LNCAP (cell line): ENCODE data around the gene ADAMTS20.

Experiments used
- CTCF ChIP-seq: fragments of 450-650 bp; IDR thresholded peaks from 2 replicates; pipeline ENCODE4 v1.5.1; 2017; ENCODE audit warnings: mild to moderate bottlenecking

Gene ADAMTS20

GRCh38 chr12:43425361-43425760, 126.6 kb downstream of the ADAMTS20 start:
- TF ChIP-seq CTCF: no peak

DNA sequence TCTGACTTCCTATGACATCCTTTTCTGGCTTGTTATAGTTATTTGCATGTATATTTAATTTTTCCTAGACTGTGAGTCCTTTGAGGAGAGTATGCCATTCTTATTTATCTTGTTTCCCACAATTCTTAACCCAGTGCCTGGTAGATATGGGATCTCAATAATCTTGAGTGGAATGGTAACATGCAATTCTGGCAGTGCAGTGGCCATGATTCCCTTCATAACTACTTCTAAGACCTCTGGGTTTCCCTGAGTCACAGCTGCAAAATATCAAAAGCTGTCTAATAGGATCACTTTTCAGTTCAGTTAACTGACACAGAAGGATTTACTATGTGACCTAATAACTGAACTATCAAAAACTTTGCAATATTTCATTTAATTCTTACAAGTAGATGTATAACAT, 135.0 kb downstream of the ADAMTS20 start:
- no peak for TF ChIP-seq CTCF

DNA sequence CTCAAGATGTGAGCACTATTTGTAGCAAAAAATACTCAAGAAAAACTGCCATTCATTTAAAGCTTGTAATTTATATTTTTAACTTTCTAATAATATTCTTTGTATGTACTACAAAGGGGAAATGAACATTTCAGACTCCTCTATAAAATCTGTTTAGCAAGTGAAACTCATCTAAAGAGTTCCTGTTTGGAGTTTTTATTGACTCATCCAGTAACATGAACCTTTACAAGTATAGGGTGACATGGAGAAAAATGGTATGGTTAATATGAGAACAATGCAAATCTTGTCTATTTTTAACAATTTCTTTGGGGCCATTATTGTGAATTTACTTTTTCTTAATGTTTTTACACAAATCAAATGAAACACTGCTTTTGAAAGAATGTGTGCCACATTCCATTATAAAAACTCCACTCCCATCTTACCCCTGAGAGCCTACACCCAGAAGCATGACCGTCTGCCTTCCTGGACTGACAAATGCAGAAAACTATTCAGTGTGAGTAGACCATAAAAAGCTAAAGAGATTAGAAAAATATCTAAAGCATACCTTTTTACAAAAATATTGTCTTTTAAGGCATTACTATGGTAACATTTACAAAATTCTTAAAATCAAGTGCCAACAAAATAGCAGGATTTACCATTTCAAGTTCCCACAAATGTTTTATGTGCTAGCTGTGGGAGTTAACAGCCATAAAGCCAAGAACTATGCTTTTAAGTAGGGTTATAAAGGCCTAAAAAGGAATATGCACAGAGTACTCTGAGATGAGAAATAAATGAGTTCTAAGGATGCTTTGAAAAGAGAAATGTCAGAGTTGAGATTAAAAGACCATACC, 144.0 kb downstream of the ADAMTS20 start:
- no peak for TF ChIP-seq CTCF

DNA sequence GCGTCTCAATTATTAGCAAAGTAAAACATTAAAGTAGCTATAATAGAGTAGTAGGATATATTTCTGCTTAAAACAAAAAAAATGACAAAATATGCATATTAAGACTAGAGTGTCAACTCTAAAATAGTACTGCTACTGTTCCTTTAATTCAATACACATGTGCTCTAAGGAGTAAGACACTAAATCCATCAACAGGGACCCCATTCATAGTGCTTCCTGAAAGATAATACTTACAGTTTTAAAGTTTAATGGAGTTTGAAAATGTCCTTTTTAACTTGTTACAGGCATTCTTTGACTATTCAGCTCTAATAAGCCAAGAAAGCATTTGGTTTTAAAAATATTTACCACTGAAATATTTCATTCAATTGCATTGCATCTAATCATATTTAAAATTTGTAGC, 145.2 kb downstream of the ADAMTS20 start:
- no peak for TF ChIP-seq CTCF

GRCh38 chr12:43402436-43402835, 149.6 kb downstream of the ADAMTS20 start:
- TF ChIP-seq CTCF: no peak

DNA sequence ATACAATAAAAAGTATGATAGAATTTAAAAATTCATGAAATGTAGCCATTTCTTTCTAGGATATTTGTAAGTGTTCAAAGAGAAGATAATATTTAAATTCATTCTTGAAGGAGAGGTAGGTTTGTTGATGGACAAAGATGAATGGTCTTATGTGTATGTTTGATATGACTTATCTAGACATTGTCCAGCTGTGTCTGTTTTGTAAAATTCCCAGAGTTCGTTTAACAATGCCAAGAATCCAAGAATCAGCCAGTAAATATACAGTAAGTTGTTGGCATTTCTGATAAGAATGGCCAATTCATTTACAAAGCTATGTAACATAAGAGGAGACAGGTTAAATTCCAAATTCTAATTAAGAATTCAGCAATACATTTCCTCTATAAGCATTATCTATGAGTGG, 150.9 kb downstream of the ADAMTS20 start:
- no peak for TF ChIP-seq CTCF

GRCh38 chr12:43396671-43397070, 155.3 kb downstream of the ADAMTS20 start:
- no peak for TF ChIP-seq CTCF

GRCh38 chr12:43392116-43392515, 159.9 kb downstream of the ADAMTS20 start:
- no peak for TF ChIP-seq CTCF
